SK-N-MC (cell line): Measurements from ENCODE around the gene PLEKHM1.

ENCODE experiments used
- EZH2 ChIP-seq: fragments of 200-600 bp; sonication (generic); IDR thresholded peaks from one replicate; pipeline ENCODE4 v1.6.1; 2017; ENCODE audit warnings: antibody characterized with exemption
- POLR2AphosphoS5 ChIP-seq: IDR thresholded peaks from 2 replicates; pipeline ENCODE4 v1.6.1; 2012; ENCODE audit warnings: mild to moderate bottlenecking, low read depth, low read length, borderline replicate concordance

GRCh38 chr17:45391918-45392317 is 98.6 kb downstream of the PLEKHM1 start:
- TF ChIP-seq POLR2AphosphoS5: no peak
- no peak for TF ChIP-seq EZH2
